Neural cell (in vitro differentiated cells): ENCODE measurements around the gene SASH3. TPM values are rescaled to one million over a fixed set of nuclear protein-coding genes. Genes with fewer than 3 reads are reported as not detected.

Experiments
- H2AFZ ChIP-seq: fragments of 200-600, 300-800 bp; sonication (generic), shearing (Covaris generic); 2 replicates; pipeline ENCODE4 v1.6.0; 2014; ENCODE audit warnings: low read depth, mild to moderate bottlenecking, antibody characterized with exemption, low read length, moderate library complexity
- H3F3A ChIP-seq: fragments of 200-600 bp; shearing (Covaris generic); 2 replicates; pipeline ENCODE4 v1.6.1; 2016; ENCODE audit warnings: mild to moderate bottlenecking, moderate library complexity, mixed read lengths, antibody characterized with exemption, low read length; ENCODE audit not compliant: insufficient read depth, poor library complexity, severe bottlenecking
- H3K27ac ChIP-seq: fragments of 200-600, 300-800 bp; sonication (generic), shearing (Covaris generic); 2 replicates; pipeline ENCODE4 v1.5.1; 2014; ENCODE audit warnings: mild to moderate bottlenecking, low read length, moderate library complexity
- H3K27me3 ChIP-seq: fragments of 300-800, 200-600 bp; sonication (generic), shearing (Covaris generic); 2 replicates; pipeline ENCODE4 v1.6.0; 2014; ENCODE audit warnings: mild to moderate bottlenecking, low read depth, low read length, moderate library complexity; ENCODE audit not compliant: insufficient read depth
- H3K36me3 ChIP-seq: fragments of 300-800, 200-600 bp; sonication (generic), shearing (Covaris generic); 2 replicates; pipeline ENCODE4 v1.5.1; 2014; ENCODE audit warnings: mild to moderate bottlenecking, antibody characterized with exemption, low read length, moderate library complexity; ENCODE audit not compliant: insufficient read depth
- H3K4me2 ChIP-seq: fragments of 300-800, 200-600 bp; sonication (generic), shearing (Covaris generic); 2 replicates; pipeline ENCODE4 v1.6.0; 2014; ENCODE audit warnings: mild to moderate bottlenecking, low read length
- H3K4me3 ChIP-seq: fragments of 300-800, 200-600 bp; sonication (generic), shearing (Covaris generic); 2 replicates; pipeline ENCODE4 v1.5.1; 2014; ENCODE audit warnings: mild to moderate bottlenecking, low read length, moderate library complexity
- H3K79me2 ChIP-seq: fragments of 200-600 bp; shearing (Covaris generic); replicated peaks from 2 replicates; pipeline ENCODE4 v1.6.0; 2014; ENCODE audit warnings: mild to moderate bottlenecking, low read length, moderate library complexity; ENCODE audit not compliant: insufficient read depth
- H3K9ac ChIP-seq: fragments of 300-800, 200-600 bp; sonication (generic), shearing (Covaris generic); 2 replicates; pipeline ENCODE4 v1.6.1; 2016; ENCODE audit warnings: mild to moderate bottlenecking, low read length, mixed read lengths
- H3K9me2 ChIP-seq: fragments of 200-600 bp; shearing (Covaris generic); 2 replicates; pipeline ENCODE4 v1.6.1; 2016; ENCODE audit warnings: mild to moderate bottlenecking, low read length, mixed read lengths; ENCODE audit not compliant: insufficient read depth
- H3K9me3 ChIP-seq: fragments of 200-600, 300-800 bp; sonication (generic), shearing (Covaris generic); 2 replicates; pipeline ENCODE4 v1.6.1; 2016; ENCODE audit warnings: mild to moderate bottlenecking, mixed run types, low read length, moderate library complexity, mixed read lengths
- H4K20me1 ChIP-seq: fragments of 200-600 bp; shearing (Covaris generic); 2 replicates; pipeline ENCODE4 v1.6.1; 2016; ENCODE audit warnings: mild to moderate bottlenecking, mixed run types; ENCODE audit not compliant: insufficient read depth
- CTCF ChIP-seq: fragments of 450-650 bp; IDR thresholded peaks from 2 replicates; pipeline ENCODE4 v1.5.1; 2014; ENCODE audit warnings: antibody characterized with exemption, mild to moderate bottlenecking, moderate library complexity; ENCODE audit not compliant: poor library complexity, severe bottlenecking
- EP300 ChIP-seq: fragments of 450-650 bp; conservative IDR thresholded peaks from 2 replicates; pipeline ENCODE4 v1.6.1; 2014; ENCODE audit warnings: antibody characterized with exemption, mild to moderate bottlenecking, moderate library complexity; ENCODE audit not compliant: poor library complexity, severe bottlenecking
- EZH2 ChIP-seq: fragments of 200-600, 300-800 bp; shearing (Covaris generic), sonication (generic); IDR thresholded peaks from 2 replicates; pipeline ENCODE4 v1.6.1; 2014; ENCODE audit warnings: antibody characterized with exemption, low read length, borderline replicate concordance, mild to moderate bottlenecking; ENCODE audit not compliant: insufficient read depth, poor library complexity, severe bottlenecking
- MXI1 ChIP-seq: fragments of 450-650 bp; conservative IDR thresholded peaks from 2 replicates; pipeline ENCODE4 v1.6.1; 2014; ENCODE audit warnings: antibody characterized with exemption, mild to moderate bottlenecking; ENCODE audit not compliant: poor library complexity, severe bottlenecking
- POLR2AphosphoS5 ChIP-seq: IDR thresholded peaks from 2 replicates; pipeline ENCODE4 v1.6.1; 2012
- RAD21 ChIP-seq: fragments of 450-650 bp; conservative IDR thresholded peaks from 2 replicates; pipeline ENCODE4 v1.6.1; 2014; ENCODE audit warnings: antibody characterized with exemption, mild to moderate bottlenecking, moderate library complexity
- REST ChIP-seq: IDR thresholded peaks from 2 replicates; pipeline ENCODE4 v1.6.1; 2012; ENCODE audit warnings: borderline replicate concordance
- SMC3 ChIP-seq: fragments of 450-650 bp; conservative IDR thresholded peaks from 2 replicates; pipeline ENCODE4 v1.6.1; 2014; ENCODE audit warnings: antibody characterized with exemption, mild to moderate bottlenecking, moderate library complexity; ENCODE audit not compliant: poor library complexity
- TAF1 ChIP-seq: IDR thresholded peaks from 2 replicates; pipeline ENCODE4 v1.6.1; 2012; ENCODE audit warnings: low read depth
- polyA plus RNA-seq: library from polyadenylated mRNA; depleted of rRNA; stranded (reverse); fragments of >200 nt; gene quantifications from 2 replicates; pipeline ENCODE4 v1.2.3, GENCODE V29; 2014

Gene SASH3
- polyA plus RNA-seq, 1 donor from 2014 or later = not detected

- no peak overlapping the region for H2AFZ ChIP-seq
- no peak overlapping the region for H3K9ac ChIP-seq
- H3K9me3 ChIP-seq = no peaks in the 10 kb centered on the region
- TF ChIP-seq TAF1 = no peak
- TF ChIP-seq SMC3 = no peak
- TF ChIP-seq REST = no peak
- no peak for TF ChIP-seq EZH2
- no peak for TF ChIP-seq EP300
- no peak for TF ChIP-seq CTCF
- no peak for TF ChIP-seq POLR2AphosphoS5
- TF ChIP-seq MXI1 = no peak
- no peak for TF ChIP-seq RAD21
- no peak overlapping the region for H3K4me2 ChIP-seq
- no peaks in the 10 kb centered on the region for H3K9me2 ChIP-seq
- no peak overlapping the region for H3K27ac ChIP-seq
- H3K4me3 ChIP-seq = no peak overlapping the region
- no peaks in the 10 kb centered on the region for H4K20me1 ChIP-seq
- no peaks in the 10 kb centered on the region for H3F3A ChIP-seq
- H3K79me2 ChIP-seq = no peaks in the 10 kb centered on the region
- no peaks in the 10 kb centered on the region for H3K27me3 ChIP-seq
- no peaks in the 10 kb centered on the region for H3K36me3 ChIP-seq
Observed at GRCh38 chrX:129760155-129760554, 19.6 kb upstream of the SASH3 start.

GRCh38 chrX:129760981-129761380, 18.8 kb upstream of the SASH3 start:
- Histone ChIP-seq H3K79me2 (no peaks in the 10 kb centered on the region), H3K4me2 (no peak overlapping the region), H3K27me3 (no peaks in the 10 kb centered on the region), H3F3A (no peaks in the 10 kb centered on the region), H3K4me3 (no peak overlapping the region), H3K9me3 (no peaks in the 10 kb centered on the region), H2AFZ (no peak overlapping the region), H3K9me2 (no peaks in the 10 kb centered on the region), H4K20me1 (no peaks in the 10 kb centered on the region), H3K36me3 (no peaks in the 10 kb centered on the region), H3K27ac (no peak overlapping the region), H3K9ac (no peak overlapping the region)
- no peak for TF ChIP-seq SMC3

- H3F3A ChIP-seq = no peaks in the 10 kb centered on the region
- no peaks in the 10 kb centered on the region for H3K79me2 ChIP-seq
- no peak overlapping the region for H3K9ac ChIP-seq
- no peaks in the 10 kb centered on the region for H3K27me3 ChIP-seq
- no peak overlapping the region for H3K27ac ChIP-seq
- H3K36me3 ChIP-seq = no peaks in the 10 kb centered on the region
- H2AFZ ChIP-seq = no peak overlapping the region
- H3K9me2 ChIP-seq = no peaks in the 10 kb centered on the region
- H4K20me1 ChIP-seq = no peaks in the 10 kb centered on the region
- no peak overlapping the region for H3K4me3 ChIP-seq
- TF ChIP-seq TAF1 (no peak), MXI1 (no peak), REST (no peak), EP300 (no peak)
- no peaks in the 10 kb centered on the region for H3K9me3 ChIP-seq
- H3K4me2 ChIP-seq = no peak overlapping the region
Observed at GRCh38 chrX:129761596-129761995, 18.2 kb upstream of the SASH3 start.
